ENCODE measurements around the gene TMEM164.
A peak's percentile ranks its signal among the peaks of the same experiment; 100 is the strongest.

The TMEM164 gene

DNA sequence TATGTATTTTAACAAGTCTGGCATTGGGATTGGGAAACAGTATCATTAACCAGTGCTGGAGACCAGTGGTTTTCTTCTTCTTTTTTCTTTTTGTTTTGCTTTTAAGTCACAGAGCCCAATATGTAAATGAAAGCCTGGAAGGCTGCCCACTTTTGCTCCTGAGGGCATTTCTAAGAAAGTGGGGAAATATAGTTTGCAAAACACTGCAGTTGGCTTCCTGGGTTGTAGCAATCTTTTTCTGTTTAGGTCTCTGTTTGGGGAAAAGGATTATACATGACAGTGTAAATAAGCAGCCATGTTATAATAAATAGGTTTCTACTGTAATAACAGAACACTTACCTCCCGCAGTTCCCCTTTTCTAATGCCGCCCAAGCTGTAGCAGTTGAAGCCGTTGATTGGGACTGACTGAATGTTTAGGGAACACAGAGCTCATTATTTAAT is 105.5 kb downstream of the TMEM164 start:
- TF ChIP-seq, protein P1, sequence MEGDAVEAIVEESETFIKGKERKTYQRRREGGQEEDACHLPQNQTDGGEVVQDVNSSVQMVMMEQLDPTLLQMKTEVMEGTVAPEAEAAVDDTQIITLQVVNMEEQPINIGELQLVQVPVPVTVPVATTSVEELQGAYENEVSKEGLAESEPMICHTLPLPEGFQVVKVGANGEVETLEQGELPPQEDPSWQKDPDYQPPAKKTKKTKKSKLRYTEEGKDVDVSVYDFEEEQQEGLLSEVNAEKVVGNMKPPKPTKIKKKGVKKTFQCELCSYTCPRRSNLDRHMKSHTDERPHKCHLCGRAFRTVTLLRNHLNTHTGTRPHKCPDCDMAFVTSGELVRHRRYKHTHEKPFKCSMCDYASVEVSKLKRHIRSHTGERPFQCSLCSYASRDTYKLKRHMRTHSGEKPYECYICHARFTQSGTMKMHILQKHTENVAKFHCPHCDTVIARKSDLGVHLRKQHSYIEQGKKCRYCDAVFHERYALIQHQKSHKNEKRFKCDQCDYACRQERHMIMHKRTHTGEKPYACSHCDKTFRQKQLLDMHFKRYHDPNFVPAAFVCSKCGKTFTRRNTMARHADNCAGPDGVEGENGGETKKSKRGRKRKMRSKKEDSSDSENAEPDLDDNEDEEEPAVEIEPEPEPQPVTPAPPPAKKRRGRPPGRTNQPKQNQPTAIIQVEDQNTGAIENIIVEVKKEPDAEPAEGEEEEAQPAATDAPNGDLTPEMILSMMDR (conservative IDR thresholded peaks at IDR 0.05; ENCODE audit: low read depth, low read length), result no peak
- peak; percentile 68 for DNase-seq (ENCODE audit: low read depth)
- H3K4me3 ChIP-seq (ENCODE audit: low read depth, low read length), result no peak overlapping the region

DNA sequence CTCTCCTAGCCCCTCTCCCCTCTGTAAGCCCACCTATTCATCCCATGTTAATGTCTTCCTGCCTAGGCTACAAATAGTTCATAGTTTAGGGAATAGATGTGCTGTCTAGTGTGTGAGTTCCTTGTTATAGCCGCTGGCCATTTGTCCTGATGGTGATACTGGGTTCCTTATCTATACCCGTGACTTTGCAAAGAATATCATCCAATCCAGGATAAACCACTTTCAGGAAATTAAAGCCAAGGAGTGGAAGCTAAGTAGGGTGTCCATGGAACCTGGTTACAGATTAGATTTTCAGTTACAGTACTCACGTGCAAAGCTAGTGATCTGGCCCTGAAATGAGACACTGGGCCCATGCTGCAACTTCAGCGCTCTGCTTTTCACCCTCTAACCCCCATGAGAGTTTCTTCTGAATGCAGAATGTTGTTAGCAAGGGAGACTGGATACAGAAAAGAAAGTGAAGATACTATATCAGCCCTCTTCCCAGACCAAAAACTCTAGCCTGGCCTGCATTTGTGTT is 111.4 kb downstream of the TMEM164 start:
- H3K4me3 ChIP-seq (ENCODE audit: low read depth, low read length), result no peak overlapping the region
- TF ChIP-seq, protein P1 (conservative IDR thresholded peaks at IDR 0.05; ENCODE audit: low read depth, low read length), result no peak
- DNase-seq (ENCODE audit: low read depth), result no peak

DNA sequence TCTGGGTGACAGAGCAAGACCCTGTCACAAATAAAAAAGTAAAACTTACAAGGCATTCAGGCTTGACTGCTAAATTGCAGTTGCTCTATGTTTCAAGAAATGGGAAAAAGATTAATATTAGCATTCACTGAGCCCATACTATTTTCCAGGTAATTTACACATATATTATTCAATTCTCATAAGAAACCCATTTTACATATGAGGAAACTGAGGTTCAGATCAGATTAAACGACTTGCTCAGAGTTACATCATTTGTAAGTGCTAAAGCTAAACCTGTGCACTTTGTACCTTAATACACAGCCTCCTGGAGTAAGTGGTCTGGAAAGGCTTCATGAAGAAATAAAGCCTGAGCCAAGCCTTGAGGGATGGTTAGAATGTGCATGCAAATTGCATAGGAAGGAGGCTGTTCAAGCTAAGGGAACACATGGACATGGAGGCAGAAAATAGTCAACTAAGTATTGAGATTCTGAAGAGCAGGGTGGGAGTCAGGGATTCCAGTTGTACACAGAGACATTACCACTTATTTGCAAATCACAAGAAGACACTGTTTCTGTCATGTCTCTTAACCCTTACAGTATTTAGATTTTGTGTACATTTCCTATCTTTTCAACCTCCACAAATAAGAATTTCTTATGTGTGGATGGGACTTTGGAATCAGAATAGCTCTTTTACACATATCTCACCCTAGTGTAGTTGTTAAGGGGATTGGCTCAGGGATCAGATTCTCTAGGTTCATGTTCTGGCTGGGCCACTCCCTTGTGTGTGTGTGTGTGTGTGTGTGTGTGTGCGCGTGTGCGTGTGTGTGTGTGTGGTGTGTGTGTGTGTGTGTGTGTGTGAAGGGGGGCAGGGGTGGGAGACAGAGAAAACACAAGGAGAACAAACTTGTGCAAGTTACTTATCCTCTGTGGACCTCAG is 113.4 kb downstream of the TMEM164 start:
- H3K4me3 ChIP-seq (ENCODE audit: low read depth, low read length), result no peak overlapping the region
- TF ChIP-seq, protein P1 (conservative IDR thresholded peaks at IDR 0.05; ENCODE audit: low read depth, low read length), result no peak
- DNase-seq (ENCODE audit: low read depth), result no peak

DNA sequence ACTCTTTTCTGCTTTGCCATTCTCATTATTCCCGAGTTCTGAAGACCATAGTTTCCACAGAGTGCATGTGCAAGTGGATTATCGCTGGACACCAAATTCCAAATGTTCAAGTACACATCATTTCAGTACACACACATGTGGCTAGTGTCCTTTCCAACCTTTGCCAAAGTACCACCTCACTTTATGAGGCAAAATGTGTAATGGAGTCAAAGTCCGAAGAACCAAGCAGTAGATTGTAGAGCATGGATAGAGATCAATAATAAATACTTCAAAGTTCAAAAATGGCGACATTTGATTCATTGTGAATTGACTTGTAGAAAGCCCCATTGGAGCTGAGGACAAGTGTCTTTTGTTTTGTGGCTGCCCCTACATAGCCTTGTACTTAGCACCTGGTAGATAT is 115.6 kb downstream of the TMEM164 start:
- H3K4me3 ChIP-seq (ENCODE audit: low read depth, low read length), result no peak overlapping the region
- TF ChIP-seq, protein P1 (conservative IDR thresholded peaks at IDR 0.05; ENCODE audit: low read depth, low read length), result no peak
- no peak for DNase-seq (ENCODE audit: low read depth)

DNA sequence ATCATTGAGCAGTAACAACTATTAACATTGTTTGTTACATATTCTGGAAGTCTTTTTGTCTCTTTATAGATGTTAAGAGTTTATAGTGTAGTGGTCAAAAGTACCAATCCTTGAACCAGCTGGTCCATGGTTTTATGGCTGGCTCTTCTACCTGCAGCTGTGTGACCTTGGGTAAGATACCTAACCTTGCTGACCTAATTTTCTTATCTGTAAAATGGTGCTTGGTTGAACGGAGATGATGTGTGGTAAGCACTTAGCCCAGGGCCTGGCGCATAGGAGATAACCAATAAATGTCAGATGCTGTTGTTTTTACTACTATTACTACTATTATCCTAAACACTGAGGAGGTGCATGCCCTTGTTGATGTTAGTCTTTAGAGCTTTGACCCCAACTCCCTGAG is 116.6 kb downstream of the TMEM164 start:
- DNase-seq (ENCODE audit: low read depth), result no peak
- TF ChIP-seq, protein P1 (conservative IDR thresholded peaks at IDR 0.05; ENCODE audit: low read depth, low read length), result no peak
- no peak overlapping the region for H3K4me3 ChIP-seq (ENCODE audit: low read depth, low read length)

DNA sequence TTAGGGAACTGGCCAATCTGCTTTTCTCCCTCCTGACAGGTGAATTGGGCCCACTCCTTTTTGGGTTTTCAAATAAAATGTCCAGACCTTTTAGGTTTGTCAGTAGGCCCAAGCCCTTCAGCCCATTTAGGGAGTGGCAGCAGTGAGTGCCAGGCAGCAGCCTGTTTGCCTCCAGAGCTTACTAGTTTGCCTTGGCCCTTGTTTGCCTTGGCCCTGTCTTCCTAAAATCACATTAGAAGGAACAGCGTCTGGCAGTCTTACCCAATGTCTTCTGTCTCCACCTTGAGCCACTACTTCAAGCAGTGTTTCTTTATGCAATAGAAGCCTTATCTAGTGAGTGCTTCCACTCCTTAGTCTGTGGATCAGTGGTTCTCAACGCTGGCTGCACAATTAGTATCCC is 117.1 kb downstream of the TMEM164 start:
- H3K4me3 ChIP-seq (ENCODE audit: low read depth, low read length), result no peak overlapping the region
- TF ChIP-seq, protein P1 (conservative IDR thresholded peaks at IDR 0.05; ENCODE audit: low read depth, low read length), result no peak
- DNase-seq (ENCODE audit: low read depth), result no peak
